ENCODE data around the gene EYA2. TPM values are rescaled to one million over a fixed set of nuclear protein-coding genes. Genes with fewer than 3 reads are reported as not detected.

Gene EYA2
- total RNA-seq, 1 donor from 2014 or later: 1.8 TPM

DNA sequence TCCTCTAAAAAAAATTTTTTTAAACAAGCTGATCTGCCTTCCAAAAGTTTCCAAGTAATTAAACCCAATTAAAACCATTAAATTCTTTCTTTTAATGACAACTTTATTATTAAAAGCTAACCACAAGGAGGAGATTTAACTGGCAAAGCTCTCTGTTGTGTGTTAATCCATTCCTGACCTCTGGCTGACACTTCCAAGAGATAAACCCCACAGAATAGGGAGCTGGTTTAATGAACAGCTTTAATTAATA lies 230.8 kb downstream of the EYA2 start:
- Histone ChIP-seq H3F3A (ENCODE audit: low read depth) (peaks cover 34% of the 10 kb centered on the region), H3K36me3 (no peaks in the 10 kb centered on the region), H3K4me1 (peaks cover 32% of the 10 kb centered on the region), H3K4me3 (no peak overlapping the region), H3K9me3 (ENCODE audit: low read depth) (no peaks in the 10 kb centered on the region), H3K4me2 (peak overlapping the region; percentile 67), H2AFZ (replicated peaks) (no peak overlapping the region), H3K27me3 (no peaks in the 10 kb centered on the region), H4K20me1 (ENCODE audit: low read depth) (peaks cover 5% of the 10 kb centered on the region), H3K79me2 (ENCODE audit: low read depth) (no peaks in the 10 kb centered on the region), H3K9ac (no peak overlapping the region), H3K27ac (peak overlapping the region; percentile 32)
- TF ChIP-seq EZH2 (IDR thresholded peaks at IDR 0.05) (no peak), EZH2phosphoT487 (IDR thresholded peaks at IDR 0.05) (peak; percentile 75)
- no peaks in the 10 kb centered on the region for H3K36me3 Mint-ChIP-seq
- H3K27ac Mint-ChIP-seq: no peak overlapping the region
- H3K27me3 Mint-ChIP-seq (ENCODE audit: insufficient read depth, low read depth): peaks cover 7% of the 10 kb centered on the region
- peak; percentile 79 for DNase-seq (ENCODE audit: low spot score)
- H3K9me3 Mint-ChIP-seq: no peaks in the 10 kb centered on the region
- H3K4me3 Mint-ChIP-seq: no peak overlapping the region
- peaks cover 32% of the 10 kb centered on the region for H3K4me1 Mint-ChIP-seq

DNA sequence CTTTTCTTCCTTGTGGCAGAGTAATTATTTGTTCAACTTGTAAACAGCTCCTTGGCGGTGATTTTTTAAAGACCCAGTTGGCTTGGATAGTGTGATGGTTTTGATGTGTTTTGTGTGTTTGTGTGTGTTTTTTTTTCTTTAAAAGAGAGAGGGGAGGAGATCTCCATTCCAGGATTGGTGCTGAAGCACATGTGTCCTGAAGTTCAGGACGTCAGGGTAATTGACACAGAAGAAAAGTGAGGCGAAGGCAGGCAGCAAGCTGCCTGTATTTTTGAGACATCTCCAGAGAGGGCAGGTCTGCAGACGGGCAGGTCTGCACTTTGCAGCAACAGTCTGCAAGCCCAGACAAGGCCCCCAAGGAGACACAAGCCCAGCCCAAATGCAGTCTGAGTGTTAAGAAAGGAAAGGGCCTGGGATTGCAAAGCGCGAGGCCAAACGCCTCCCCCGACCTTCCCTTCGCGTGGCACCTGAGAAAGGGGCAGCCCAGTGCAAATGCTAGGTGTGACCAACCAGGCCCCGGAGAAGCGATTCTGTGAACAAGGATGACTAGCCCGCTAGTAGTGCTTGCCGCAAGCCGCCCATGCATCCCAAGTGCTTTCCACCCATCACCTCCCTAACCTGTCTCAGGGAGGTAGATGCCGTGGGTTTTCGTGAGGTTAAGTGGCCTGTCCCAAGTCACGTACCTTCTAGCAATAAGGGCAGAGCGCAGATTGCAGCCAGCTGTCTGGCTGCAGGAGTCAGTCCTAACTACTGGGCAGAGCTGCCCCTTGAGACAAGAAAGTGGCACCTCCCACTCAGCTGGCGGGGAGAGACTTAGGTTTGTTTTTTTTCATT lies 231.3 kb downstream of the EYA2 start:
- Histone ChIP-seq H3K9me3 (ENCODE audit: low read depth) (no peaks in the 10 kb centered on the region), H2AFZ (replicated peaks) (no peak overlapping the region), H3K4me2 (peak overlapping the region; percentile 67), H3K9ac (no peak overlapping the region), H3K27me3 (no peaks in the 10 kb centered on the region), H4K20me1 (ENCODE audit: low read depth) (peaks cover 5% of the 10 kb centered on the region), H3F3A (ENCODE audit: low read depth) (peaks cover 34% of the 10 kb centered on the region), H3K4me1 (peaks cover 32% of the 10 kb centered on the region), H3K79me2 (ENCODE audit: low read depth) (no peaks in the 10 kb centered on the region), H3K4me3 (peak overlapping the region; percentile 12), H3K27ac (peak overlapping the region; percentile 32), H3K36me3 (no peaks in the 10 kb centered on the region)
- Mint-ChIP-seq H3K27me3 (ENCODE audit: insufficient read depth, low read depth) (peaks cover 6% of the 10 kb centered on the region), H3K4me1 (peaks cover 32% of the 10 kb centered on the region), H3K9me3 (no peaks in the 10 kb centered on the region), H3K36me3 (no peaks in the 10 kb centered on the region), H3K27ac (peak overlapping the region; percentile 5), H3K4me3 (peak overlapping the region; percentile 17)
- peak; percentile 67 for DNase-seq (ENCODE audit: low spot score)
- TF ChIP-seq, protein P1, sequence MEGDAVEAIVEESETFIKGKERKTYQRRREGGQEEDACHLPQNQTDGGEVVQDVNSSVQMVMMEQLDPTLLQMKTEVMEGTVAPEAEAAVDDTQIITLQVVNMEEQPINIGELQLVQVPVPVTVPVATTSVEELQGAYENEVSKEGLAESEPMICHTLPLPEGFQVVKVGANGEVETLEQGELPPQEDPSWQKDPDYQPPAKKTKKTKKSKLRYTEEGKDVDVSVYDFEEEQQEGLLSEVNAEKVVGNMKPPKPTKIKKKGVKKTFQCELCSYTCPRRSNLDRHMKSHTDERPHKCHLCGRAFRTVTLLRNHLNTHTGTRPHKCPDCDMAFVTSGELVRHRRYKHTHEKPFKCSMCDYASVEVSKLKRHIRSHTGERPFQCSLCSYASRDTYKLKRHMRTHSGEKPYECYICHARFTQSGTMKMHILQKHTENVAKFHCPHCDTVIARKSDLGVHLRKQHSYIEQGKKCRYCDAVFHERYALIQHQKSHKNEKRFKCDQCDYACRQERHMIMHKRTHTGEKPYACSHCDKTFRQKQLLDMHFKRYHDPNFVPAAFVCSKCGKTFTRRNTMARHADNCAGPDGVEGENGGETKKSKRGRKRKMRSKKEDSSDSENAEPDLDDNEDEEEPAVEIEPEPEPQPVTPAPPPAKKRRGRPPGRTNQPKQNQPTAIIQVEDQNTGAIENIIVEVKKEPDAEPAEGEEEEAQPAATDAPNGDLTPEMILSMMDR (IDR thresholded peaks at IDR 0.05): no peak
- no peak for TF ChIP-seq EZH2 (IDR thresholded peaks at IDR 0.05)
- no peak for TF ChIP-seq EZH2phosphoT487 (IDR thresholded peaks at IDR 0.05)

DNA sequence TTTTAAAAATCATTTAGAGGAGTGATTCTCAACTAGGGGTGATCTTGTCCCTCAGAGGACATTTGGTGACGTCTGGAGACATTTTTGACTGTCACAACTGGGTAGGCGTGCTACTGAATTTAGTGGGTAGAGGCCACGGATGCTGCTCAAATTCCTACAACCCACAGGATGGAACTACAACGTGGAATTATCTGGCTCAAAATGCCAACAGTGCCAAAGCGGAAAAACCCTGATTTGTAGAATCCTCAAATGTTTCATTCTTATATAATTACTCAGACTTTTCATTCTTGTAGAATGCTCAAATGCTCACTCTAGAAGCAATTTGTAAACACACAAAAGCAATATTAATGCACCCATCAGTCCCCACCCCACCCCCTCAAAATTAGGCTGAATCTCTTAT lies 232.1 kb downstream of the EYA2 start:
- Histone ChIP-seq H2AFZ (replicated peaks) (no peak overlapping the region), H3K4me3 (no peak overlapping the region), H4K20me1 (ENCODE audit: low read depth) (peaks cover 5% of the 10 kb centered on the region), H3K9ac (no peak overlapping the region), H3K36me3 (no peaks in the 10 kb centered on the region), H3K27me3 (no peaks in the 10 kb centered on the region), H3K9me3 (ENCODE audit: low read depth) (no peaks in the 10 kb centered on the region), H3K27ac (no peak overlapping the region), H3F3A (ENCODE audit: low read depth) (peaks cover 34% of the 10 kb centered on the region), H3K4me1 (peaks cover 32% of the 10 kb centered on the region), H3K79me2 (ENCODE audit: low read depth) (no peaks in the 10 kb centered on the region), H3K4me2 (no peak overlapping the region)
- no peak for DNase-seq (ENCODE audit: low spot score)
- H3K27me3 Mint-ChIP-seq (ENCODE audit: insufficient read depth, low read depth): peaks cover 6% of the 10 kb centered on the region
- peaks cover 32% of the 10 kb centered on the region for H3K4me1 Mint-ChIP-seq
- no peaks in the 10 kb centered on the region for H3K9me3 Mint-ChIP-seq
- TF ChIP-seq EZH2 (IDR thresholded peaks at IDR 0.05) (no peak), EZH2phosphoT487 (IDR thresholded peaks at IDR 0.05) (no peak)
- TF ChIP-seq, protein P1 (IDR thresholded peaks at IDR 0.05): no peak
- H3K4me3 Mint-ChIP-seq: no peak overlapping the region
- no peak overlapping the region for H3K27ac Mint-ChIP-seq
- H3K36me3 Mint-ChIP-seq: no peaks in the 10 kb centered on the region

DNA sequence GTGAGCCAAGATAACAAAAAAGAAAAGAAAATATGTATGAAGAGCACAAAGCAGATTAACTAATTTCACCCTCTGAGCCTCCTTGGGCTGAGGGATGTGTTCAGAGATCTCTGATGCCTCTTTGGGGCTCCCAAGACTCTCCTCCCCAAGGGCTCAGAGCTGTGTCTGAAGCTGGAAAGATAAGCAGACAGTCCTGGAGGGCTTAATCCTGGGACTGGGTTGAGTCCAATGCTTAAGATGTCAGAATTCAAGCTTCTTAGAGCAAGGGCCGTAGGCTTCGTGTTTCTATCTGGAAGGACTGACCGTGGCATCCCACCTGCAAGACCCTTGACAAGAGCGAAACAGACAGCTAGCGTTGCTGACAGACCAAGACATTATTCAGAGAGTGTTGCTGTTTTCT lies 232.9 kb downstream of the EYA2 start:
- Histone ChIP-seq H3K9me3 (ENCODE audit: low read depth) (no peaks in the 10 kb centered on the region), H3K4me2 (peak overlapping the region; percentile 34), H3K36me3 (no peaks in the 10 kb centered on the region), H4K20me1 (ENCODE audit: low read depth) (peaks cover 5% of the 10 kb centered on the region), H3K4me3 (no peak overlapping the region), H3K27ac (no peak overlapping the region), H3K4me1 (peaks cover 32% of the 10 kb centered on the region), H3K27me3 (no peaks in the 10 kb centered on the region), H3F3A (ENCODE audit: low read depth) (peaks cover 34% of the 10 kb centered on the region), H2AFZ (replicated peaks) (no peak overlapping the region), H3K79me2 (ENCODE audit: low read depth) (no peaks in the 10 kb centered on the region), H3K9ac (no peak overlapping the region)
- Mint-ChIP-seq H3K36me3 (no peaks in the 10 kb centered on the region), H3K4me1 (peaks cover 32% of the 10 kb centered on the region), H3K27ac (no peak overlapping the region), H3K9me3 (no peaks in the 10 kb centered on the region), H3K4me3 (no peak overlapping the region), H3K27me3 (ENCODE audit: insufficient read depth, low read depth) (peaks cover 6% of the 10 kb centered on the region)
- TF ChIP-seq EZH2phosphoT487 (IDR thresholded peaks at IDR 0.05) (no peak), EZH2 (IDR thresholded peaks at IDR 0.05) (no peak)
- TF ChIP-seq, protein P1 (IDR thresholded peaks at IDR 0.05): no peak
- no peak for DNase-seq (ENCODE audit: low spot score)
